Measurements from ENCODE around the gene ZC3H12D.
"Not testable (repeated sequence)": the region's sequence is repeated elsewhere in the genome, so short reads cannot be mapped to it uniquely, and the experiment has no call there.

Gene ZC3H12D

GRCh38 chr6:149444360-149445094 lies 40.3 kb downstream of the ZC3H12D start:
- DNase-seq (ENCODE audit: low read depth in 4 of 4, low spot score in 1 of 4) = not testable (repeated sequence)

- DNase-seq (ENCODE audit: low read depth in 4 of 4, low spot score in 1 of 4) = no peak
Measured at GRCh38 chr6:149443411-149444181, 41.2 kb downstream of the ZC3H12D start.

- no peak for DNase-seq (ENCODE audit: low read depth in 4 of 4, low spot score in 1 of 4)
Measured at GRCh38 chr6:149441740-149442139, 43.1 kb downstream of the ZC3H12D start.

DNA sequence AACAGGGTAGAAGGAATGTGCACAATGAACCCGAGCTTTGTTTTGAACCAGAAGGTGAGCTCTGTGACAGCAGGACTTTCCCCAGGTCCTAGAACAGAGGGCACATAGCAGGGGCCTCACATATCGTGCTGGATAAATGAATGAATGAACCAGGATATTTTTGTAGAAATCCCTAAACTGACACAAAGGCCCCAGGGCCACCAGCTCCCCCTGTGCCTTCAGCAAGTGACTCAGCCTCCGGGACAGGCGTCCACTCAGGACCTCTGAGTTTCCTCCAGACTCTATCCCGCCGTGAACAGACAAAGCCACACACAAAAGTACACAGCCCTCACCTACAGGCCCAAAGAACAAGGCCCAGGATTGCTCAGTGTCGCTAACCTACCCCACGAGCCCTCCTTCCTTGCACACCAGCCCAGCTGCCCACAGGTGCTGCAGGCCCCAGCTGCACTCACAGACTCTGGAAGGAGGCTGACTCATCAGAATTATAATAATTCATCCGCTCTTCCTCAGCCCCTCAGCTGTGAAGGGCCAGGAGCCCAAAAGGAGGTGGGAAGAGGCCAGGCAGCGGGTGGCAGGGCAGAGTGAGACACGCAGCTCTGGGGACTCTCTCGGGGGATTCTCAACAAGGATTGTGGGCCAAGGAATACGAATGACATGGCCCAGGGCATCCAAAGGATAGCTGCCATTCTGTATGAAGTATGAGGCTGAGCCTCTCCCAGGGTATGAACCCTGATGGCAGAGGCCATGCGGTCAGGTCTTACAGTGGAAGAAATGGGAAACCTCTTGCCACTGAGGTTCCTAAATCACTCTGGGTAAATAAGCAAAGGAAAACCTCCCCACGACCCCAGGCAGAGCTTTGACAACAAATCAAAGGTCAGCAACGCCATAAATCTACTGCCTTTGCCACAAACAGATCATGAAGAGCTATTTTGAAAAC lies 43.8 kb downstream of the ZC3H12D start:
- DNase-seq (ENCODE audit: low read depth in 4 of 4, low spot score in 1 of 4) = no peak

DNA sequence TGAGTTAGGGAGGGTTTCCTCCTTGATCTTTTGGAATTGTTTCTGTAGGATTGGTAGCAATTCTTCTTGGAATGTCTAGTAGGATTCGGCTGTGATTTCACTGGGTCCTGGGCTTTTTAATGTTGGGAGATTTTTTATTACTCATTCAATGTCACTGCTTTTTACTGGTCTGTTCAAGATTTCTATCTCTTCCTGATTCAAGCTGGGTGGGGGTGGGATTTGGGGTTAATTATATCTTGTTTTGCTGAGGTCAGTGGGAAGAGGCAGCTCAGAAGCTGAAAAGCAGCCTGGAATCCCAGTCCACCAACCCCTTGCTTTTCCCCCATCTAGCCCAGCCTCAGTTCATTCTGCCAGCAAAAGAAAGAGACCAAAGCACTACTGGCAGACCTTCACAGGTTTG lies 45.2 kb downstream of the ZC3H12D start:
- no peak for DNase-seq (ENCODE audit: low read depth in 4 of 4, low spot score in 1 of 4)

DNA sequence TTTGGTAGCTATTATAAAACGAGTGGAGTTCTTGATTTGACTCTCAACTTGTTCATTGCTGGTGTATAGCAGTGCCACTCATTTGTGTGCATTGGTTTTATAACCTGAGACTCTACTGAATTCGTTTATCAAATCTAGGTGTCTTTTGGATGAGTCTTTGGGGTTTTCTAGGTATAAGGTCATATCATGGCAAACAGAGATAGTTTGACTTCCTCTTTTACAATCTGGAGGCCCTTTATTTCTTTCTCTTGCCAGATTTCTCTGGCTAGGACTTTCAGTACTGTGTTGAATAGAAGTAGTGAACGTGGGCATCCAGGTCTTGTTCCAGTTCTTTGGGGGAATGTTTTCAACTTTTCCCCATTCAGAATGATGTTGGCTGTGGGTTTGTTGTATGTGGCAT lies 46.0 kb downstream of the ZC3H12D start:
- DNase-seq (ENCODE audit: low read depth in 4 of 4, low spot score in 1 of 4) = no peak

- DNase-seq (ENCODE audit: low read depth in 4 of 4, low spot score in 1 of 4) = no peak
Measured at GRCh38 chr6:149437212-149437611, 47.6 kb downstream of the ZC3H12D start.

DNA sequence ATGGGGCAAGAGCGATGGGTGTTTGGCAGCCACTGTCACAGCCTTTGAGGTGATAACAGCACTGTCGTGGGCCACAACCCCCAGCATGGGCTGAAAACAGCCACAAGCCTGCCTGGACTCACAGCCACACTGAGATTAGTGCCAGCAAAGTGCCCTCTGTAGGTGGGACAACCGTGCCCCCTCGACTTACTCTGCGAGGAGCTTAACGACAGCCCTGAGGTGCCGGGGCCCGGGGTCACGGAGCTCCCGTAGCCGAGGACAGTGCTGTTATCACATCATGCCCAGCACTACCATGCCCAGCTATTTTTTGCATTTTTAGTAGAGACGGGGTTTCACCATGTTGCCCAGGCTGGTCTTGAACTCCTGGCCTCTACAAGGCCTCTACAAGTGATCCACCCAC lies 48.2 kb downstream of the ZC3H12D start:
- no peak for DNase-seq (ENCODE audit: low read depth in 4 of 4, low spot score in 1 of 4)

DNA sequence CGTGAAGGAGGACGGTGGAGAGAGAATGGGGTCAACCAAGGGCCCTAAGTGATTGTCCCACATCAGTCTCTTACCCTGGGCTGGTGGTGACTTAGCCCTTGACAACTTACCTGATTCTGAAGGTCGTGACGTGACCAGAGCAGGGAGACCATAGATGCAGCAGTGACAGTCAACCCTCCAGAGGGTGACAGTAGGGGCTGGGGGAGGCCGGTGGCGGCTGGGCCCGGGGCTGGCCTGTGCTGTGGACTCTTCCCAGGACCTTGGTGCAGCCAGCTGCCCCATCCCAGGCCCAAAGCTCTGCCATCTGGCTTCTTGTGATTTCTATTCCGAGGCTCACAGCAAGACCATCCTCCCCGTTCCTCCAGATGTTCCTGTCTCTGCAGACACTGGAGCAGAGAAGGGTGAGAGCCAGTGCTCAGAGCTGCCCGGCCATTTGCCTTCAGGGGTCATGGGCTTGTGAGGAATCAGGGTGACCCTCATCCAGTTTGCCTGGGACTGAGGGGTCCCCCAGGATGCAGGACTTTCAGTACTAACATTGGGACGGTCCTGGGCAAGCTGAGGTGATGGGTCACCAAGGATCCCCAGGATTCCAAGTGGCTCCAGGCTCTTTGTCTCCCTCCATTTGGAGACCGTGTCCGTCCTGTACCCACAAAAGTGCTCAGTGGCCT lies 48.8 kb downstream of the ZC3H12D start:
- no peak for DNase-seq (ENCODE audit: low read depth in 4 of 4, low spot score in 1 of 4)

DNA sequence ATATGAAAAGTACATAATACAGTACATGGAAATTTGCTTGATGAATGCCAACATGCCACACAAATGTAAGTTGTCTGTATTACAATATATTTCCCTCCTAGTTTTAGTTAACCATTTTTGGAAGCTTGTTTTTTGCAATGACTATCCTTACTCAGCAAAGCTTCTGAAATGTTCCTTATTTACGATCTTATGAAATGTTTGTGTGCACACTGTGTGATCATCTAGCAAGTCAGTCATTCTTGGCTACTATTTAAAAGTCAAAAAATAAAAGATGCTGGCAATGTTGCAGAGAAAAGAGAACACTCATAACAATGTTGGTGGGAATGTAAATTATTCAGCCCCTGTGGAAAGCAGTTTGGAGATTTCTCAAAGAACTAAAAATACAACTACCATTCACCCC lies 50.9 kb downstream of the ZC3H12D start:
- no peak for DNase-seq (ENCODE audit: low read depth in 4 of 4, low spot score in 1 of 4)

- DNase-seq (ENCODE audit: low read depth in 4 of 4, low spot score in 1 of 4) = no peak
Measured at GRCh38 chr6:149433405-149433804, 51.4 kb downstream of the ZC3H12D start.

DNA sequence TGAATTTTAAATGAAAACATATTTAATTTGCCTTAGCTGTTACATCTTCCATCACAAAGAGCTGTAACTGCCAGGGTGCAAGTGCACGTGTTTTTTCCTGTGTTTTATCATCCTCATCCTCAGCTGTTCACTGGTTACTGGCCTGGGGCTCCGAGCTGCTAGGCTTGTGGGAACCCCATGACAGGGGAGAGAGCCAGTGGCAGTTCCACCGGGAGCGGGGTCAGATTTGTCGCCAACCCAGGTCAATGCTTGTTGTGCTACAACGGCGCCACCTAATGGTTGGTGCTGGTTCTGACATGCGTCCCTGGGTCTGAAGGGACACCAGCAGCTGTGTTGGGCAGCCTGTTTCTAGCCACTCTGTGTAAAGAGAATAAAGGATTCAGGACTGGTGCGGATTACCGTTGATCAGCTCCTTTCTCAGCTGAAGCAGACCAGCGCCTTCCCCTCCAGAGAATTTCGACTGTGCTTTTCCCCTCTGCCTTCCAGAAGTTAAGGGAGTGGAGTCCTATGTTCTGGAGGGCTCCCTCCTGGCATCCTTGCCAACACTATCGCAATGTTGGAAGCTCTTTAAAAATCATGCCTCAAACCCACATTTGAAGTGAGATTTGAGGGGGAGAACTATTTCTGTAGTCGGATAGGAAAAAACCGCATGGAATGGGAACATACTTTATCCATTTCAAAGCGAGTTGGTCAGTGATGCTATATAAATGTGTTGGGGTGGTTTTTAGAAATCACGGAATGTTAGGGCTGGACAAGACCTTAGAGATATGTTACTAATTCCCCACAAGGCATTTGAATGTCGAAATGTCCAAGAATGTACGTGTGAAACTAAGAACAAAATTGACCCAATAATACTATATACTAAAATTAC lies 52.7 kb downstream of the ZC3H12D start:
- DNase-seq (ENCODE audit: low read depth in 4 of 4, low spot score in 1 of 4) = peak; percentile 87 to 95 (median 90)

DNA sequence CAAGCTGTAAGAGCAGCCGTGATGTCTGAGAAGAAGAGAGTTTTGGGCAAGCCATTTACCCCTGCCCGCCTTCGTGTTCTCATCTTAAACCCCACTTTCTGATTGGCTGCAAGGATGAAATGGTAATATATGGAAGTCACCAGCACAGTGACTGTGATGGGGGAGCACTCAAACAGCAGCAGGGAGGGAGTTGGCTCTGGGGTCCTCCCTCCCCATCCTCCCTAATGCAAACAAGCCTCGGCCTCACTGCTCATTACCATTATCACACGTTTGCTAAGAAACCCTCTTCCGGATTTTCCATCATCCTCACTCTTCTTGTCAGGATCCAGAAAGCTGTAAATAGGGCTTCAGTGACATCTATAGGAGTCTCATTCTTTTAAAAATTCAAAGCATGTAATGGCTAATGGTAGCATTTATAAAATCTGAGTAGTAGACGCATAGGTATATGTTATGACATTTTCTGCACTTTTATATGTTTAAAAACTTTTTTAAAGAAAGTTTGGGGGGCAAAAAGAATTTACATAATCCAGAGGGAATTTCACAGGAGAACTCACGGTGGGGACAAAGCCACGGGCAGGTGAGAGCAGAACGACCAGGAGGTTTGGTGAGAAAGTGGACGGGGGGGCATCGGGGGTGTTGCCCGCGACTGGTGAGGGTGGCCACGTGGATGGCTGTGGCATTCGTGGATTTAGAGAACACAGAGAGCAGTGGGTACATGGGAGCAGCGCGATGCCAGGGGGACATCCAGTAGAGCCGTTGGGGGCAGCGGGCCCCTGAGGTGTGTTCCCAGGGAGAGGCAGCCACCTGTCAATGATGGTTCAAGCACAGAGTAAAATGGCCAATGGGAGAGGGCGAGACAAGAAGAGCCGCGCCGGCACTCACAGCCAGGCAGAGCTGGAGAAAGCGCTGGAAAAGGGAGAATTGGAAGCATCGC lies 55.1 kb downstream of the ZC3H12D start:
- no peak for DNase-seq (ENCODE audit: low read depth in 4 of 4, low spot score in 1 of 4)

DNA sequence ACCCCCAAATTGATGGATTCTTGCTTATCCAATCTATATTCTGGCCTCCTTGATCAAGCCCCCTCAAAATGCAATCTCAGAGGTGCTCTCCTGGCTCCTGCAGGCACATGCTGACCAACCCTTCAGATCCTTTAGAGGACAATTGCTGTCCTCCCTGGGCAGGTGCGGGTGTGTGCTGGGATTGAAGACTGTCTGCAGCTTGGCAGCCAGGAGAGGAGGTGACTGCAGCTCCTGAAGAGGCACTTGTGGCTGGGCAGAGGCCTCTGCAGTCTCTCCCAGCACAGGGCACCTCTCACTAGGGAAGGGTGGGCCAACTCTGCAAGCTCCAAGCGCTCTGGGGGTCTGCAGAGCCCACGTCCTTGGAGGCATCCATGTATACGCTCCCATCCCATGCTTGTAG lies 56.2 kb downstream of the ZC3H12D start:
- no peak for DNase-seq (ENCODE audit: low read depth in 4 of 4, low spot score in 1 of 4)

GRCh38 chr6:149425754-149426153 lies 59.1 kb downstream of the ZC3H12D start:
- DNase-seq (ENCODE audit: low read depth in 4 of 4, low spot score in 1 of 4) = no peak

DNA sequence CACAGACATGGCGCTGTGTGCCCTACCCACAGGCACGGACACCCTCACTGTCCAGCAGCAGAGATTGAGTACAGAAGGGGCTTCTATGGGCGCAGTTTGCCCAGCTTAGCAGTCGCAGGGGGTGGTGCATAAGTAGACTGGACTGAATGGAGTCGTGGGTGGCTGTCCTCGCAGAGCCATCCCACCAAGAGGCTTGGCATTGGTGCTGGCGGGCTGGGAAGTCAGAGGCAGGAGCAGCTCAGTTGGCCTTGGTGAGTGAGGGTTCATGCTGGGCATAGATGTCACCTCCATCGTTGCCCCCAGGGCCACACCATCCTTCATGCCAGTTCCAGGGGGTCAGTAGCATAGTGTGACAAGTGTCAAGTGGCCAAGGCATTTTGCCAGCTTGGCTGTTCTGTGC lies 59.6 kb downstream of the ZC3H12D start:
- no peak for DNase-seq (ENCODE audit: low read depth in 4 of 4, low spot score in 1 of 4)

- no peak for DNase-seq (ENCODE audit: low read depth in 4 of 4, low spot score in 1 of 4)
Measured at GRCh38 chr6:149423964-149424440, 60.8 kb downstream of the ZC3H12D start.

GRCh38 chr6:149422581-149422980 lies 62.2 kb downstream of the ZC3H12D start:
- DNase-seq (ENCODE audit: low read depth in 4 of 4, low spot score in 1 of 4) = no peak

GRCh38 chr6:149421132-149421531 lies 63.7 kb downstream of the ZC3H12D start:
- DNase-seq (ENCODE audit: low read depth in 4 of 4, low spot score in 1 of 4) = no peak
